Endothelial cell of umbilical vein (primary cell): ENCODE results near the gene MT1F. TPM values are rescaled to one million over a fixed set of nuclear protein-coding genes. Genes with fewer than 3 reads are reported as not detected.

Source experiments
- BruUV-seq: library from RNA; stranded (reverse); fragments of 400-500 nt; replicated peaks from 2 replicates; lab custom pipeline; 2021; lab: Mats Ljungman, UMichigan
- CTCF ChIA-PET: fragments of 300-600, 350-600 bp; sonication (Branson Sonifier 250); formaldehyde crosslinking; loops from one replicate; lab custom pipeline; 2021; ENCODE audit warnings: antibody characterized with exemption, inconsistent platforms; lab: Charles Lee
- POLR2A ChIA-PET: fragments of 300-600, 350-600 bp; sonication (Branson Sonifier 250); formaldehyde crosslinking; loops from one replicate; lab custom pipeline; 2021; ENCODE audit warnings: antibody characterized with exemption, inconsistent platforms; lab: Charles Lee
- DNase-seq: peaks from one replicate; pipeline ENCODE4 v3.0.0-alpha.2; 2011; ENCODE audit warnings: low read depth, low spot score
- FAIRE-seq: peaks from 2 replicates; lab custom pipeline; 2011; peaks lifted over from hg19 to GRCh38; lab: Jason Lieb, UNC
- H2AFZ ChIP-seq: 2 replicates; pipeline ENCODE4 v1.6.0; 2012; ENCODE audit warnings: low read depth, low read length, control low read depth, inconsistent platforms
- H3K27ac ChIP-seq: 2 replicates; pipeline ENCODE4 v1.5.1; 2011; ENCODE audit warnings: low read depth, mild to moderate bottlenecking, control low read depth, low read length, moderate library complexity; ENCODE audit not compliant: insufficient read depth
- H3K27me3 ChIP-seq, 2 experiments: 2 replicates each; pipeline versions ENCODE4 v1.6.0 to v1.6.1; 2011; ENCODE audit warnings: low read length in 2 of 2, mixed read lengths in 1 of 2; ENCODE audit not compliant: control insufficient read depth in 2 of 2, insufficient read depth in 2 of 2
- H3K36me3 ChIP-seq, 2 experiments: 2 replicates in 1 of 2; 3 replicates in 1 of 2; pipeline ENCODE4 v1.5.1; 2011; ENCODE audit warnings: low read length in 2 of 2, mild to moderate bottlenecking in 1 of 2, moderate library complexity in 1 of 2; ENCODE audit not compliant: control insufficient read depth in 2 of 2, insufficient read depth in 2 of 2; ENCODE audit errors: extremely low read depth in 1 of 2
- H3K4me1 ChIP-seq: 3 replicates; pipeline ENCODE4 v1.5.1; 2011; ENCODE audit warnings: mild to moderate bottlenecking, low read length; ENCODE audit not compliant: control insufficient read depth, insufficient read depth; ENCODE audit errors: extremely low read depth
- H3K4me2 ChIP-seq: 2 replicates; pipeline ENCODE4 v1.6.1; 2011; ENCODE audit warnings: low read length, control low read depth, mixed read lengths; ENCODE audit not compliant: insufficient read depth
- H3K4me3 ChIP-seq, 3 experiments: fragments of 200-600 bp in 1 of 3; sonication (generic), shearing (Covaris generic) in 1 of 3; replicated peaks in 1 of 3; 2 replicates each; pipeline ENCODE4 v1.5.1; 2011 to 2016; ENCODE audit warnings: control low read depth in 3 of 3, low read length in 3 of 3, mild to moderate bottlenecking in 2 of 3, inconsistent platforms in 1 of 3, low read depth in 1 of 3, moderate library complexity in 1 of 3; ENCODE audit not compliant: insufficient read depth in 1 of 3
- H3K79me2 ChIP-seq: 2 replicates; pipeline ENCODE4 v1.6.0; 2012; ENCODE audit warnings: low read length, inconsistent platforms; ENCODE audit not compliant: control insufficient read depth, insufficient read depth
- H3K9ac ChIP-seq: replicated peaks from 2 replicates; pipeline ENCODE3; 2011; ENCODE audit warnings: low read length, control low read depth; ENCODE audit not compliant: insufficient read depth; ENCODE audit errors: extremely low read depth
- H3K9me1 ChIP-seq: replicated peaks from 3 replicates; pipeline ENCODE4 v1.6.0; 2011; ENCODE audit warnings: mild to moderate bottlenecking, low read length; ENCODE audit not compliant: control insufficient read depth, insufficient read depth; ENCODE audit errors: extremely low read depth
- H3K9me3 ChIP-seq: replicated peaks from 2 replicates; pipeline ENCODE4 v1.5.1; 2012; ENCODE audit warnings: low read length, inconsistent platforms; ENCODE audit not compliant: control insufficient read depth, insufficient read depth
- H4K20me1 ChIP-seq: replicated peaks from 2 replicates; pipeline ENCODE3; 2011; ENCODE audit warnings: mild to moderate bottlenecking, low read length; ENCODE audit not compliant: control insufficient read depth, insufficient read depth; ENCODE audit errors: extremely low read depth
- CTCF ChIP-seq, 2 donors: IDR thresholded peaks; 1 replicate in 1 of 2; 2 replicates in 1 of 2; pipeline ENCODE4 v1.5.1; 2011; ENCODE audit warnings: low read length in 2 of 2, mild to moderate bottlenecking in 2 of 2, moderate library complexity in 2 of 2, control low read depth in 1 of 2, inconsistent platforms in 1 of 2, low read depth in 1 of 2; ENCODE audit not compliant: insufficient read depth in 1 of 2; ENCODE audit errors: extremely low read depth in 1 of 2
- EZH2 ChIP-seq: IDR thresholded peaks from 2 replicates; pipeline ENCODE4 v1.6.1; 2012; ENCODE audit warnings: borderline replicate concordance, low read depth, mild to moderate bottlenecking, moderate library complexity, low read length, inconsistent platforms; ENCODE audit not compliant: severe bottlenecking
- FOS ChIP-seq: IDR thresholded peaks from 2 replicates; pipeline ENCODE4 v1.6.1; 2011; ENCODE audit warnings: mild to moderate bottlenecking, low read length, moderate library complexity, borderline replicate concordance; ENCODE audit not compliant: insufficient read depth
- GATA2 ChIP-seq: IDR thresholded peaks from 2 replicates; pipeline ENCODE4 v1.7.0; 2011; ENCODE audit warnings: low read depth, mild to moderate bottlenecking, moderate library complexity, mixed read lengths, low read length; ENCODE audit not compliant: insufficient read length, insufficient read depth
- JUN ChIP-seq: IDR thresholded peaks from 2 replicates; pipeline ENCODE4 v1.6.1; 2011; ENCODE audit warnings: borderline replicate concordance, low read depth; ENCODE audit not compliant: insufficient read length, insufficient read depth
- MAX ChIP-seq: IDR thresholded peaks from 2 replicates; pipeline ENCODE4 v1.6.1; 2011; ENCODE audit not compliant: insufficient read depth, insufficient read length
- MYC ChIP-seq: IDR thresholded peaks from one replicate; pipeline ENCODE4 v1.6.1; 2011; ENCODE audit warnings: mild to moderate bottlenecking, low read depth, low read length
- POLR2A ChIP-seq: IDR thresholded peaks from 2 replicates; pipeline ENCODE4 v1.6.1; 2012; ENCODE audit warnings: low read depth, mild to moderate bottlenecking, control low read depth, low read length
- POLR2AphosphoS5 ChIP-seq: IDR thresholded peaks from 2 replicates; pipeline ENCODE4 v1.6.1; 2012; ENCODE audit warnings: low read depth, mild to moderate bottlenecking, control low read depth, low read length, moderate library complexity; ENCODE audit not compliant: insufficient read depth
- dilution Hi-C: fragments of 300-500 bp; cut with MboI; formaldehyde crosslinking; loops from one replicate; pipeline ENCODE4 v1.15.0; 2019; ENCODE audit warnings: low sequenced_read_pairs; ENCODE audit not compliant: extremely low pct_ligation_motif_present
- intact Hi-C: fragments of 100-400 bp; cut with micrococcal nuclease; formaldehyde crosslinking; loops from one replicate; pipeline ENCODE4 v1.10.0; 2022
- polyA plus RNA-seq, 4 experiments: library from polyadenylated mRNA; depleted of rRNA in 3 of 4; stranded (reverse) in 3 of 4; unstranded in 1 of 4; fragments of >200 nt; gene quantifications; 2 replicates each; pipeline versions ENCODE4 v1.2.1 to v1.2.3, GENCODE V29; 2011 to 2012; ENCODE audit warnings: missing spikeins in 1 of 4
- total RNA-seq: library from RNA; stranded (reverse); gene quantifications from 2 replicates; pipeline ENCODE4 v1.2.3, GENCODE V29; 2021

MT1F gene
- total and polyA plus RNA-seq, 2 donors (not counting 3 experiments of a cell fraction or from before 2014, with no cell fraction given): 2.2 to 2.6 TPM

- Histone ChIP-seq H3K27me3 (no peaks in the 10 kb centered on the region), H3K27ac (peak overlapping the region; percentile 80), H3K4me1 (peaks cover 71% of the 10 kb centered on the region), H2AFZ (no peak overlapping the region), H4K20me1 (no peaks in the 10 kb centered on the region), H3K4me2 (peak overlapping the region; percentile 21), H3K9me1 (no peaks in the 10 kb centered on the region), H3K9me3 (no peaks in the 10 kb centered on the region), H3K36me3 (no peaks in the 10 kb centered on the region), H3K9ac (no peak overlapping the region), H3K79me2 (peaks cover 18% of the 10 kb centered on the region), H3K4me3 (no peak overlapping the region)
- intact Hi-C loops: no loop called here
- ChIA-PET POLR2A (interaction anchor here (1.5 kb wide), 1 partner anchor 10 kb away, joined by 4 read pairs; the partner anchor contains the start of gene MT1E), CTCF (interaction anchor here (0.7 to 2.0 kb wide), 3 partner anchors 11 to 87 kb away, joined by 3 to 6 read pairs (median 4); no protein-coding TSS in a partner anchor)
- FAIRE-seq (no peak), DNase-seq (no peak)
- BruUV-seq: no TSS peak
- dilution Hi-C loops: no loop called here
- TF ChIP-seq POLR2A (no peak), MYC (no peak), CTCF (IDR thresholded peaks at IDR 0.05; ENCODE audit: extremely low read depth in 1 of 2, insufficient read depth in 1 of 2, low read depth in 1 of 2, low read length in 2 of 2) (no peak), EZH2 (no peak), FOS (no peak), MAX (no peak), POLR2AphosphoS5 (no peak), GATA2 (no peak), JUN (no peak)
Measured at GRCh38 chr16:56615353-56615752, 42.4 kb upstream of the MT1F start.
